GM19452 (cell line): Measurements from ENCODE around the gene MARCHF10.

Experiments used
- ATAC-seq: cut with Tn5 transposase; IDR thresholded peaks from one replicate; pipeline ENCODE4 v1.9.1; 2021; ENCODE audit not compliant: unreplicated experiment

The MARCHF10 gene

DNA sequence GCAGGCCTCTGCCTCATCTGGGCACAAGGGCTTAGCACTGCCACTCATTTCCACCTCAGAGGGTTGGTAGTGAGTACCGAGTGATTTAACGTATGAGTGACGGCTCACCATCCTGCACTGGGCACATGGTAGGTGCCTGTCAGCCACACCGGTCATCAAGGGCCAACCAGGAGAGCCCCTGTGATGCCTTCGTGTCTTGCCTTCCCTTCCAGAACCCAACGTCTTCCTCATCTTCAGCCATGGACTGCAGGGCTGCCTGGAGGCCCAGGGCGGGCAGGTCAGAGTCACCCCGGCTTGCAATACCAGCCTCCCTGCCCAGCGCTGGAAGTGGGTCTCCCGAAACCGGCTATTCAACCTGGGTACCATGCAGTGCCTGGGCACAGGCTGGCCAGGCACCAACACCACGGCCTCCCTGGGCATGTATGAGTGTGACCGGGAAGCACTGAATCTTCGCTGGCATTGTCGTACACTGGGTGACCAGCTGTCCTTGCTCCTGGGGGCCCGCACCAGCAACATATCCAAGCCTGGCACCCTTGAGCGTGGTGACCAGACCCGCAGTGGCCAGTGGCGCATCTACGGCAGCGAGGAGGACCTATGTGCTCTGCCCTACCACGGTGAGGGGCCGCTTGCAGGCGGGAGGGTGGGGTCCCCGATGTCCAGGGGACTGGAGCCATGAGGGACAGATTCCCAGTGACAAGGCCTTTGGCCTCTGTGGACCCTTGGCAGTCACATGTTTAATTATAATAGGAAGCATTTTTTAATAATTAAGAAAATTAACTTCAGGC lies 143.6 kb downstream of the MARCHF10 start:
- ATAC-seq, result no peak

DNA sequence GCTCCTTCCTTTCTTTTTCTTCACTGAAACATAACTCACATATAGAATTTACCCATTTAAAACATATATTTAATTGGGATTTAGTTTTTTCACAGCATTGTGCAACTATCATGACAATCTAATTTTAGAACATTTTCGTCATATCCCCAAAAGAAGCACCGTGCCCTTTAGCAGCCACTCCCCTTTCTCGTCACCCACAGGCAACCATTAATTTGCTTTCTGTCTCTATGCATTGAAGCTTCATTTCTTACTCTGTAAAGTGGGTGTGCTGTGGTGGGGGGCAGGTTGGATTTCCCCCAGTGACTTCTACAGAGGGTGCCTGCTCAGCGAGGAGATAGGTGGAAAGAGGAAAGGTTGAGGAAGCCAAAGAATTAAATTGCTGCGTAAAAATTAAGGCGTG lies 144.8 kb downstream of the MARCHF10 start:
- no peak for ATAC-seq

DNA sequence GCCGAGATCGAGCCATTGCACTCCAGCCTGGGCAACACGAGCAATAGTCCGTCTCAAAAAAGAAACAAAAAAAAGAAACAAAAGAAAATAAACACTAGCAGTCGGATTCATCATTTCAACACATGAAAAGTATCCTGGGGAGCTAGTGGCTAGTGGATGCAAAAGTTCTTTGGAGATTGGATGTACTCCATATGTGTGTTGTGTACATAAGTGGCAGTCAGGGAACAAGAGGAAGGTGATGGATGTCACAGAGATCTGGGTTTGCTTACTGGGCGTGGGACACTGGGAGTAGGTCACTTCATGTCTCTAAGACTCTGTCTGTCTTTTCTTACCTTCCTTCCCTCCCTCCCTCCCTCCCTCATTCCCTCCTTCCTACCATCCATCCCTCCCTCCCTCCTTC lies 145.3 kb downstream of the MARCHF10 start:
- ATAC-seq, result no peak

DNA sequence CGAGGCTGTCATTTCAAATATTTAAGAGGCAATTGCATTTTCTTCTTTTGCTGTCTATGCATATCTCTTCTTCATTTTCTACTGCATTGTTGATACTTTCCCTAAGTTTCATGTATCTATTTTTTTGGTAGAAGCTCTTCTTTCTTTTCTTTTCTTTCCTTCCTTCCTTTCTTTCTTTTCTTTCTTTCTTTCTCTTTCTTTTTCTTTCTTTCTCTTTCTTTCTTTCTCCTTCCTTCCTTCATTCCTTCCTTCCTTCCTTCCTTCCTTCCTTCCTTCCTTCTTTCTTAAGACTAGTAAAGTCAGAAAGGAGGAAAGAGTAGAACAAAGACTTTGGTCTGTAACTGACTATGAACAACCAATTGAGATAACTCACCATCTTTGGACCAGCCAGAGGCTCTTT lies 146.8 kb downstream of the MARCHF10 start:
- no peak for ATAC-seq

DNA sequence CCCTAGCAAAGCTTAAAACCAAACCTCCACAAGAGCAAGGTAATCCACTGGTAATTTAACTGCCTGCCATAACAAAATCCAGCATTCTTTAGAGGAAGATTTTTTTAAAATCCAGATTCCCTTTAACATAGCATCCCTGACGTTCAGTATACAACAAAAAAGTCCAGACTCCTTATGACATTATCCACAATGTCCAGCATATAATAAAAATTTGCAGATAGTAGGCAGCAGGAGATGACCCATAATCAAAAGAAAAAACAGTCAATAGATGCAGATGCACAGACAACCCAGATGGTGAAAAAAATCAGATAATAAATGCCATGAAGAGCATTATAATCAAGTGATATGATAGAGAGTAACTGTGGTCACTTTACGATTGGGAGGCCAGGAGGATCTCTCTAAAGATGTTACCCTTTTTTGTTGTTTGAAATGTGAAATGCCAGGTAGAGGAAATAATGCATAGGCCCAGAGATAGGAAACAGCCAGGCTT lies 147.4 kb downstream of the MARCHF10 start:
- no peak for ATAC-seq

DNA sequence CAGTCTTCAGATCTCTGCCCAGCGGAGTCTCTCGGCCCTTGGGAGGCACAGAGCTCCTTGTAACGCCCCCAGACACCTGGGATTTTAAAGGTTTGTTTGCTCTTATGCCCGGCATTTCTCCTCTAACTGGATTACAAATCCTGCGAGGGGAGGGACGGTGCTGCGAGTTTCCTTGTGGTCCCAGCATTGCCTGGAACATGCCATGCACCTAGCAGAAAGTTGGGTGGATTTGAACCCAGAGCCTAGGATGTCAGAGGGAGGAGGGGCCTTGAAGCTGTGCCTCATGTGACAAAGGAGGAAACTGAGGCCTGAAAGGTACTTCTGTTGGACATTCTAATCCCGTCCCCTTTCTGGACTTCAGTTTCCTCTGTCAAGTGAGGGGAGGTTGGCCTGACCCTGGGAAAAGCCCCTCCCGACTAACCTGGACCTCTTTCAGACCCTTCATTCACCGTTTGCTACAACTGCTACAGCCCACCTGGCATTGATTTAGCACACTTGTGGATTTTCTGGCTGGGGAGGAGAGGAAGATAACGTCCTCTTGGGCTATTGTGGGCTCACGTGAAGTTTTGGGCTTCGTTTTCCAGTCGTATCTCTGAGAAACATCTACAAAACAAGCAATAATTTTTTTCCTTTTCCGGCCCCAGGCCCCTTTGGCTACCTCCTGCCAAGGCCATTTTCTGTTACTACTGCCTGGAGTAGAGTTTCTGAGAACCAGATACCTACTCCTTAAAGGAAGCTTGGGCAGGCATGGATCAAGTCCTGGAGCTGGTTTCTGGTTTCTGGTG lies 149.8 kb downstream of the MARCHF10 start:
- ATAC-seq, result no peak

DNA sequence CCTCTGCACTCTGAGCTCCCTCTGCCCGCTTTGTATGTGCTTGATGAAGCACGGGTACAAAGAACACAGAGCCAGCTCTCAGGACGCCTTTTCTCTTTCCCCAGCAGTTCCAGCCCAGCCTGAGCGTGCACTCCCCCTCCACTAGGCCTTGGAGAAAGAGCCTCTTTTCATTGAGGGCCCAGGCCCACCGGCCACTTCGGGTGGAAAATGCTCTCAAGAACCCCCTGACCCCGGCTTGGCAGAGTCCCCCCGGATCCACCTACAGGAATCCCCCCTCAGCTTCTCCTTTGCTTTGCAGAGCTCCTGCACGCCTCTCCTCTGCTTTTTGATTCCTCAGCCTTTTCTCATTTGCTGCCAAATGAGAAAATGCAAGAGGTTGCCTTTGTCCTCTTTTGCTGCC lies 150.4 kb downstream of the MARCHF10 start:
- ATAC-seq, result no peak

DNA sequence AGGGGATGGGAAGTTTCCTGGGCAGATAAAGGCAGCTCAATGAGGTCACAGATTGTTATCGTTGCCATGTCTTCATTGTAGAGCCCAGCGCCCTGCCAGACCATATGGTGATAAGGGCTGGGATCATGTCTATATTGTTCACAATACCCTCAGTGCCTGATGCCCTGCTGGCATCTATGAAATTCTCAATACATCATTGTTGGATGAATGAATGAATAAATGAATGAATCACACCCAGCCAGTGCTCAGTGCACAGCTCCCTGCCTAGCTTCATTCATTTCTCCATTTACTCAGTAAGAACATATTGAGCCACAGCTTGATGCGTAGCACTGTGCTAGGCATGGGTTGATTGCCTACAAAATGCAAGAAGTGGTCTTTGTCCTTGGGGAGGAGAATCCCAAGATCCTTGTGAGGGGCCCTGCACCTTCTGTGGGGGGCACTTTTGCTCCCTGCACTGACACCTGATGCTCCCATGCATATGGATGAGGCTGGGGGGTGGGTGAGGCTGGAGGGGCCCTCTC lies 150.9 kb downstream of the MARCHF10 start:
- ATAC-seq, result no peak

DNA sequence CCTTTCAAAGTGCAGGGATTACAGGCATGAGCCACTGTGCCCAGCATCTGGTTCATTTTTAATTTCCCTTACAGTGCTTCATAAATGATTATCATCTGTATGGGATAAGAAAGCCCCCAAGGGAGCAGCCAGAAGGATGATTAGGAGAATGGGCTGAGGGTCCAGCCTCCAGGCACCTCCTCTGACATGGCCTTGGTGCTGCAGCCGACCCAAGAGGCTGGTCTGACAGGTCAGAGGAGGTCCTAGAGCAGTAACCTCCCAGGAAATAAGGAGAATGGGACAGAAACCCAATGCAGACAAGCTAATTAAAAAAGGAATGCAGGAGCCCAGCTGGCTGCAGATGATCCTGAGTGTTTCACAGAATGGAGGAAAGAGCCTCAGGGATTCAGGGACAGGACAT lies 151.7 kb downstream of the MARCHF10 start:
- no peak for ATAC-seq

DNA sequence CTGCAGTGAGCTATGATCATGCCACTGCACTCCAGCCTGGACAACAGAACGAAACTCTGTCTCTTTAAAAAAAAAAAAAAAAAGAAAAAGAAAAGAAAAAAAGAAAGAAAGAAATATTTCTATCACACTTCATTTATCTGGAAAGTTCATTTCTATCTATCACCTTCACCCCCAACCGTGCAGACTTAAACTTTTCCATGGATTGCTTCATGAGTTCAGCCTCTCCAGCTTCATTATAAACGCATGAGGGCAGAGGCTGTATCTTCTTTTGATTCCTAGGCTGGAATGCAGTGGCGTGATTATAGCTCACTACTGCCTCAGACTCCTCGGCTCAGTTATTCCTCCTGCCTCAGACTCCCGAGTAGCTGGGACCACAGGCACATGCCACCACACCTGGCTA lies 152.5 kb downstream of the MARCHF10 start:
- ATAC-seq, result no peak

DNA sequence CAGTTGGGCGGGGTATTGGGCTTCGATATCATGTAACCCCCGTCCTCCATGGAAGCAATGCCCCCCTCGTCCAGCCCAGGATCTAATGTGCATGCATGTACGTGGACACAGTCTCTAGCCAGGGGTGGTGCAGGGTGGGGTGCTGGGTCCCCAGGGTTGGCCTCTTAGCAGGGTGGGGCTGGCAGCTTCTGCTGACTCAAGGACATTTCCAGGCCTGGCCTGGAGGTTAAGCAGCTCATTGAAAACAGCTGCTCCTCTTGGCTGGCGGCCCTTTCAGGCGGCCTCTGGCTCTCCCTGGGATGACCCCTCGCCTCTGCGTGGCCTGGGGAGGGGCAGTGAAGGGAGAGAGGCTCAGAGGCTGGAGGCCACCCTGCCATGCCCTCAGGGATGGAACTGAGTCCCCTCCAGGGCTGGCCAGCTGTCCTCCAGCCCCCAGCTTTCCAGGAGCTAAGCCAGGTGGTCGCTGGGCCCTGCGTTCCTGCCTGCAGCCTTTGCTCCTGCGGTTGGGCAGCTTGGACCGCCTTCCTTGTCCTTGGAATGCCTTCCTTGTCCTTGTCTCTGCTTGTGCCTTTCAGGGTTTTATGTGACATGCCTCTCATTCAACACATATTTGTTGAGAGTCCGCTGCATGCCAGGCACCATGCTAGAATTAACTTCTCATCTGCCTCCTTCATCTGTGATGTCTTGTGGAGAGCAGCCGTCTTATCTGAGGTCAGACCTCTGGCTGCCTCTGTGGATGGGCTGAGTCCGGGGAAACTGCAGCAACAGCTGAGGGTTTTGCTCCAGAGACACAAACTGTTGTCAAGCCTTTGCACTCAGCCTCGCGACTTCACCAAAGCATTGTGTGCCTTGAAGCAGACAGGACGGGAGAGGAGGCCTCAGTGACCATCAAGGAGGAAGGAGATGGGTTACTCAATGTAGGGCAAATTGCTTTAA lies 154.0 kb downstream of the MARCHF10 start:
- no peak for ATAC-seq

DNA sequence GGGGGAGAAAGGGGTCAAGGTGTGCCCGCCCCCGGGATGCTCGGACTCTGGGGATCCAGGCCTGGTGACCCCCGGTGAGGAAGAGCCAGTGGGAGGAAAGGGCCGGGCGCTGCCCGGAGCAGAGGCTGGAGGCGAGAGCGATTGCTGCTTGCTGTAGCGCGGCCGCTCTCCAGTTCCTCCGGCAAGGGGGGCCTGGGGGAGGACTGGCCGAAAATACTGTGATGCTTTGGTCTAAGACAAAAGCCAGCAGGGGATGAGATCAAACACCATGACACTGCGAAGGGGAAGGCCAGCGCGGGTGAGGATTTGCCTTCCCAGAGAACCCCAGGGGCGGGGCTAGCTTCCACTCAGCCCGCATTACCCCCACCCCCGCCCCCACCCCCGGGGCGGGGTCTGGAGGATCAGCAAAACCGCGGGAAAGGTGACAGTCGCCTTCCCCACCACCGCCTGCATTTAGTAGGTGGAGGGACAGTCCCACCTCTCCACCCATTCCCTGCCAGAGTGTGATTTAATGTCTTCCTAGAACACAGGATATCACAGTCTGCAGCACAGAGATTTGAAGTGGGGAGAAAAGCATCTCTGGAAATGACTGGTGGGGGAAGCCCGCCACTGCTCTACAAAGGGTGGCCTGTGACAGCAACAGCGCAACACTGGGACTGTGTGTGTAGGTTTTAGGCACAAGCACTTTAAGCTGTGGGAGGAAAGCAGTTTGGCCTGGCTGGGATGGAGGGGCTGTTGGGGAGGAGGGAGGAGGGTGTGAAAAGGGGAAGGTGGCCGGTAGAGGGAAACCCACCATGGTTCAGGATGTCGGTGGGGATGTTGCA lies 154.9 kb downstream of the MARCHF10 start:
- ATAC-seq, result peak; percentile 91

DNA sequence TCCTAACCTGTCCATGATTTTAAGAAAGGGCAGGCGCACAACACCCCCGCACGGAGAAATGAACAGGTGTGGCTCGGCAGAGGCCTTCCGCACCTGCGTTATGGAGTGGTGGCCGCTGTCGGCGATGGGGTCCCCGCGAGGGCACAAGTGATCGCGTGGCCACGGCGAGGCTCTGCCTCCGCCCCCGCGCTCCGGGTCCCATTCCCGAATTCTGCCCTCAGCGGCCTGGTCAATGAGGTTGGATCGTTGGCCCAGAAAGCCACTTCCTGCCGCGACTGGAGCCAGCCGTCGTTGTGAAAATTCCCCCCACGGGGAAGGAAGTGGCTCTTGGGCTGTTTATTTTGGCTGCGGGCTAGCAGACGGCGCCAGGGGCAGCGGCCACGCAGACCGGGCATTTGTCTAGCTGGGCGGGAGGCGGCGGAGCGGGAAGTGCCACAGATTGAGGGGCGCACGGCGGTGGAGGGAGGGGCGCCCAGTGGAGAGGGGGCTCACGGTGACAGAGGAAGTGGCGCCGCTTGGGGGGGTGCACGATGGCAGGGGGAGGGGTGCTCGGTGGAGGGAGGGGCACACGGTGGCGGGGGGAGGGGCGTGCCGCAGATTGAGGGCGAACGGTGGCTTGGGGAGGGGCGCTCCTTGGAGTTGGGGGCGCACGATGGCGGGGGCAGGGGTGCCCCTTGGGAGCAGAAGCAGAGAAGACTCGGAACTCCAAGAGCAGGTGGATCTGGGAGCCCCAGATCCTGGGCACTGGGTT lies 155.7 kb downstream of the MARCHF10 start:
- no peak for ATAC-seq
